GM06990 (cell line): ENCODE data around the gene ANXA11.
"Not testable (repeated sequence)": the region's sequence is repeated elsewhere in the genome, so short reads cannot be mapped to it uniquely, and the experiment has no call there.

Experiments used
- DNase-seq: peaks from one replicate; pipeline ENCODE4 v3.0.0-alpha.2; 2011; ENCODE audit not compliant: insufficient read length; ENCODE audit errors: extremely low read depth
- H3K27me3 ChIP-seq: replicated peaks from 2 replicates; pipeline ENCODE4 v1.6.0; 2011; ENCODE audit warnings: low read length; ENCODE audit not compliant: control insufficient read depth, insufficient read depth
- H3K36me3 ChIP-seq: 2 replicates; pipeline ENCODE4 v1.5.1; 2011; ENCODE audit warnings: low read length; ENCODE audit not compliant: control insufficient read depth, insufficient read depth
- H3K4me3 ChIP-seq: replicated peaks from 2 replicates; pipeline ENCODE4 v1.5.1; 2011; ENCODE audit warnings: low read depth, mild to moderate bottlenecking, control low read depth, low read length
- TF ChIP-seq, protein P1 (sequence below): IDR thresholded peaks from 2 replicates; pipeline ENCODE4 v1.5.1; 2011; ENCODE audit warnings: low read length, control low read depth, mild to moderate bottlenecking, inconsistent platforms; ENCODE audit not compliant: insufficient read depth, poor library complexity, severe bottlenecking

The ANXA11 gene

DNA sequence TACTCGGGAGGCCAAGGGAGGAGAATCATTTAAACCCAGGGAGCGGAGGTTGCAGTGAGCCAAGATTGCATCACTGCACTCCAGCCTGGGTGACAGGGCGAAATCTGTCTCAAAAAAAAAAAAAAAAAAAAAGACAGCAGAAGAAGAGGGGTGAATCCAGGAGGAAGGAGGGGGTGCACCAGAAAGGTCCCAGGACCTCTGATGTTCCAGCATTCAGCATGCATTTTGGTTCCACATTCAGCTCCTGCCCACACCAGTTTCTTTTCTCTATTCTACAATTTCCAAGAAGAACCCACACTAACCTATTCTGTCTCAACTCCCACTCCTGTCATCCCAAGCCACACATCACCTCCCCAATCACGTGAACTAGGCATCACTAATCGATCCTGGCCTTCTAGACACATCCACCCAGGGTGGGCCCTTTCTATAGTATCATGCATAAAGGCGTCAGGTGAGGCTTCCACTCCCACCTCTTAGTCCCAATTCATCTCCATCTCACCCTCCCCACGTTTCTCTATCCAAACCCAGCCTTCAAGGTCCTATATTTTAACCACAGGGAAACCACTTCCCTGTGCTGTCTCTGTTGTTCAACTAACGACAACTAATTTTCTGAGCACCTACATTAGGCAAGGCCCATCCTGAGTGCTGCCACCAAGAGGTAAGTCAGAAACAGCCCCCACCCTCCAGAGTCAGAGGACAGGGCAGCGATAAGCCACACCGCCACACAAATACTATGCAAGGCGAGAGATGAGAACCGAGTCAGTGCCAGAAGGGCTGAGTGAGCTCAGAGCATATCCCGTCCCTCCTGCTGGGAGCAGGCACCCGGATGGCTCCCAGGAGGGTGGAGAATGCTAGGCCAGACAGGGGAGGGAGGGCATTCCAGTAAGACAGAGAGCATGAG is 2.2 kb downstream of the ANXA11 start:
- peak; percentile 59 for DNase-seq
- H3K27me3 ChIP-seq, result no peaks in the 10 kb centered on the region
- H3K36me3 ChIP-seq, result no peaks in the 10 kb centered on the region
- peak overlapping the region; percentile 69 for H3K4me3 ChIP-seq
- TF ChIP-seq, protein P1, sequence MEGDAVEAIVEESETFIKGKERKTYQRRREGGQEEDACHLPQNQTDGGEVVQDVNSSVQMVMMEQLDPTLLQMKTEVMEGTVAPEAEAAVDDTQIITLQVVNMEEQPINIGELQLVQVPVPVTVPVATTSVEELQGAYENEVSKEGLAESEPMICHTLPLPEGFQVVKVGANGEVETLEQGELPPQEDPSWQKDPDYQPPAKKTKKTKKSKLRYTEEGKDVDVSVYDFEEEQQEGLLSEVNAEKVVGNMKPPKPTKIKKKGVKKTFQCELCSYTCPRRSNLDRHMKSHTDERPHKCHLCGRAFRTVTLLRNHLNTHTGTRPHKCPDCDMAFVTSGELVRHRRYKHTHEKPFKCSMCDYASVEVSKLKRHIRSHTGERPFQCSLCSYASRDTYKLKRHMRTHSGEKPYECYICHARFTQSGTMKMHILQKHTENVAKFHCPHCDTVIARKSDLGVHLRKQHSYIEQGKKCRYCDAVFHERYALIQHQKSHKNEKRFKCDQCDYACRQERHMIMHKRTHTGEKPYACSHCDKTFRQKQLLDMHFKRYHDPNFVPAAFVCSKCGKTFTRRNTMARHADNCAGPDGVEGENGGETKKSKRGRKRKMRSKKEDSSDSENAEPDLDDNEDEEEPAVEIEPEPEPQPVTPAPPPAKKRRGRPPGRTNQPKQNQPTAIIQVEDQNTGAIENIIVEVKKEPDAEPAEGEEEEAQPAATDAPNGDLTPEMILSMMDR, result peak; percentile 64

DNA sequence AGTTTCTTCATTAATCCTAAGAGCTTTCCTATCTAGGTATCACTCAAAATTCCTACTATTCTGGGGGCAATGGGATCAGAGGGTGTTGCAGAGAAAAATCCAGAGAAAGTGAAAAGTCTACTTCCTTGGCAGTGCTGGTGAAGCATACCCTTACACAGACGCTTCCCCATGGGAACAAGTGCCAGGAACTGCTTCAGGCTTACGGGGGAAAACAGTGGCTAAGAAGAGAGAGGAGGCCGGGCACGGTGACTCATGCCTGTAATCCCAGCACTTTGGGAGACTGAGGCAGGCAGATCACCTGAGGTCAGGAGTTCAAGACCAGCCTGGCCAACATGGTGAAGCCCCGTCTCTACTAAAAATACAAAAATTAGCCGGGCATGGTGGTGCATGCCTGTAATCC is 2.8 kb downstream of the ANXA11 start:
- H3K27me3 ChIP-seq, H3K4me3 ChIP-seq, DNase-seq, H3K36me3 ChIP-seq: not testable (repeated sequence)

DNA sequence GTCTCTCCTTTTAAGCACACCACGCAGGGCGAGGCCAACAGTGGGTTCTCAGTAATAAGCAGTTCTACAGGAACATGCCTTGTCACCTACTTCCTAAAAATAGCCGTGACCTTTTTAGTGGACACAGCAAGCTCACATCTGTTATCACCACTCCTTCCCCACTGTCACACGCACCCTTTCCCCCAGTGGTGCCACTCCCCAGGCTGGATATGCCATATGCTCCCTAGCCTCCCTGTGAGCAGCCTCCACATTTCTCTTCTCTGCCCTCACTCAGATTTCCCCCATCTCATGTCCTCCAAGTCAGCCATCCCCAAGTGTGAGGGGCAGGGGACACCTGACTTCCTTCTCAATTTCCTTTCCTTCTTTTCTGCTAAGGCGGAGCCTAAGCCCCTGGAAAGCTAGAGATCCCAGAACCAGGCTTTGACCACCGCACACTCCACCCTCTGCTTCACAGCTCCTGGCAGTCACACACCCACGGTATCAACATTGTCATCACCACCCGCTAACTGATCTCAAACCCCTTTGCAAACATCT is 3.7 kb downstream of the ANXA11 start:
- no peak overlapping the region for H3K4me3 ChIP-seq
- H3K36me3 ChIP-seq, result no peaks in the 10 kb centered on the region
- no peaks in the 10 kb centered on the region for H3K27me3 ChIP-seq
- DNase-seq, result no peak
- TF ChIP-seq, protein P1, result no peak

DNA sequence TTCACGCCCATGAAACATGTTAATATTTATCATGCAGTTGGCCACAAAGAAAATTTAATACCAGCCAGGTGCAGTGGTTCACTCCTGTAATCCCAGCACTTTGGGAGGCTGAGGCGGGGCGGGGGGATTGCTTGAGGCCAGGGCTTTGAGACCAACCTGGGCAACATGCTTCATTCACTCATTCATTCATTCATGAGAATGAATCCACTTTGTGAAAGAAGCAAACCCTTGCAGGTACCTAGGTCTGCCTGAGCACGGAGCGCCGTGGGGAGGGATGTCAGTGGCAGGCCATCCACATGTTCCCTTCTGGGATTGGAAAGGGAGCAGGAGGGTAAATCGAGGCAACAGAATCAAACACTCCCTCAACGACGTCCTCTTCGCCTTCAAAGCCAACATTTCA is 4.7 kb downstream of the ANXA11 start:
- DNase-seq, result no peak
- Histone ChIP-seq H3K4me3 (no peak overlapping the region), H3K36me3 (no peaks in the 10 kb centered on the region), H3K27me3 (no peaks in the 10 kb centered on the region)
- TF ChIP-seq, protein P1, result no peak

DNA sequence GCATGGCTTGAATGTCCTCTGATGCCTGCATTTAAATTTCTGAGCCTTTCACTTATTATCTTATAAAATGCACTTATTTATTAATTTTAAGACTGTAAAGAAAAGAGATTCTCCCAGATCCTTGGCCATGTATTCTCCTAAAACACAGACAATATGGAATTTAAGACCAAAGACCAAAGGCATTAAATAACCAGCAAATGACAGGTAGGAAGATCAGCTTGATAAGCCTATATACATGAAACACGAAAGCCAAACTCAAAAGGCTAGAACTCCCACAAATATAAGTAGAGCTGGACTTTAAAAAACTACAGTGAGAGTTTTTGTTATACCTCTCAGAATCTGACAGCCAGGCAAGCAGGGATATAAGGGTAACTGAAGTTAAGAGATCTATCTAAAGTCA is 5.1 kb downstream of the ANXA11 start:
- Histone ChIP-seq H3K4me3 (no peak overlapping the region), H3K36me3 (no peaks in the 10 kb centered on the region), H3K27me3 (no peaks in the 10 kb centered on the region)
- no peak for DNase-seq
- TF ChIP-seq, protein P1, result no peak

DNA sequence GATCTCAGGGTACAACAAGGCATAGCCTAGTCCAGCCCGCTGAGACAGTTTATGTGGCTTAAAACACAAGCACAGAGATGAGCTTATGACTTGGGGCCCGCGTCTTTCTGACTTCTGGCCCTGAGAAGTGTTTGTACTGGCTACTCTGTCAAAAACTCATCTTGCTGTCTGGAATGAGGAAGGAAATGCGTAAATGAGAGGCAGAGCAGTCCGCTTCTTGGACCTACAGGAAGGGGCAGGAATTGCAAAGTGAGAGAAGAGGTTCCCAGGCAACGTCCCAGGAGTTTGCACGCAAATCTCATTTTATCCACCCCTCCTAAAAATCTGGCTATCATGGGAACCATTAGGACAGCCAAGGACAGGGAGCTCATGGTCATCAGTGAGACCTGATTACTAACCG is 5.5 kb downstream of the ANXA11 start:
- DNase-seq, result no peak
- Histone ChIP-seq H3K36me3 (no peaks in the 10 kb centered on the region), H3K27me3 (no peaks in the 10 kb centered on the region), H3K4me3 (no peak overlapping the region)
- TF ChIP-seq, protein P1, result no peak
